Loucy (cell line): ENCODE data around the gene UBR1.
"Not testable (repeated sequence)": the region's sequence is repeated elsewhere in the genome, so short reads cannot be mapped to it uniquely, and the experiment has no call there.

Experiments used
- H2AFZ ChIP-seq: fragments of 200-600 bp; sonication (generic); 2 replicates; pipeline ENCODE4 v1.6.0; 2016; ENCODE audit warnings: antibody characterized with exemption, mild to moderate bottlenecking, low read length, moderate library complexity
- H3F3A ChIP-seq: fragments of 200-600 bp; 2 replicates; pipeline ENCODE4 v1.6.0; 2016; ENCODE audit warnings: antibody characterized with exemption, low read depth, mild to moderate bottlenecking
- H3K27me3 ChIP-seq: fragments of 200-600 bp; sonication (generic); 2 replicates; pipeline ENCODE4 v1.6.1; 2014; ENCODE audit warnings: low read length, mild to moderate bottlenecking; ENCODE audit not compliant: insufficient read depth, poor library complexity, severe bottlenecking
- H3K36me3 ChIP-seq: fragments of 200-600 bp; sonication (generic); 2 replicates; pipeline ENCODE4 v1.6.1; 2016; ENCODE audit warnings: low read length; ENCODE audit not compliant: insufficient read depth
- H3K4me1 ChIP-seq: fragments of 200-600 bp; sonication (generic); 2 replicates; pipeline ENCODE4 v1.5.1; 2014; ENCODE audit warnings: low read length, mild to moderate bottlenecking; ENCODE audit not compliant: insufficient read depth, poor library complexity, severe bottlenecking
- H3K4me2 ChIP-seq: fragments of 200-600 bp; sonication (generic); 2 replicates; pipeline ENCODE4 v1.6.0; 2014; ENCODE audit warnings: antibody characterized with exemption, low read length, low read depth, mild to moderate bottlenecking; ENCODE audit not compliant: poor library complexity, severe bottlenecking
- H3K4me3 ChIP-seq: fragments of 200-600 bp; sonication (generic); 2 replicates; pipeline ENCODE4 v1.5.1; 2014; ENCODE audit warnings: low read length, mild to moderate bottlenecking, mixed read lengths; ENCODE audit not compliant: poor library complexity, severe bottlenecking
- H3K79me2 ChIP-seq: fragments of 200-600 bp; sonication (generic); 2 replicates; pipeline ENCODE4 v1.6.1; 2014; ENCODE audit warnings: low read length; ENCODE audit not compliant: insufficient read depth
- H3K9ac ChIP-seq: fragments of 200-600 bp; sonication (generic); 2 replicates; pipeline ENCODE4 v1.6.0; 2014; ENCODE audit warnings: mild to moderate bottlenecking, low read depth, low read length, moderate library complexity; ENCODE audit not compliant: poor library complexity, severe bottlenecking
- H3K9me2 ChIP-seq: fragments of 200-600 bp; sonication (generic); replicated peaks from 2 replicates; pipeline ENCODE4 v1.6.1; 2016; ENCODE audit warnings: low read depth, low read length, mixed read lengths
- H3K9me3 ChIP-seq: fragments of 200-600 bp; sonication (generic); 2 replicates; pipeline ENCODE4 v1.6.1; 2014; ENCODE audit warnings: mild to moderate bottlenecking, antibody characterized with exemption, low read length, low read depth; ENCODE audit not compliant: insufficient read depth
- H4K20me1 ChIP-seq: fragments of 200-600 bp; sonication (generic); 2 replicates; pipeline ENCODE4 v1.6.0; 2014; ENCODE audit warnings: antibody characterized with exemption, low read length, mild to moderate bottlenecking; ENCODE audit not compliant: insufficient read depth, poor library complexity, severe bottlenecking
- EZH2phosphoT487 ChIP-seq: fragments of 200-600 bp; IDR thresholded peaks from 2 replicates; pipeline ENCODE4 v1.6.1; 2018; ENCODE audit warnings: antibody characterized with exemption, mild to moderate bottlenecking, moderate library complexity, borderline replicate concordance
- TF ChIP-seq, protein P1 (sequence below): fragments of 200-600 bp; sonication (generic); conservative IDR thresholded peaks from 2 replicates; pipeline ENCODE4 v1.5.1; 2014; ENCODE audit warnings: mild to moderate bottlenecking, antibody characterized with exemption, low read length

Gene UBR1

DNA sequence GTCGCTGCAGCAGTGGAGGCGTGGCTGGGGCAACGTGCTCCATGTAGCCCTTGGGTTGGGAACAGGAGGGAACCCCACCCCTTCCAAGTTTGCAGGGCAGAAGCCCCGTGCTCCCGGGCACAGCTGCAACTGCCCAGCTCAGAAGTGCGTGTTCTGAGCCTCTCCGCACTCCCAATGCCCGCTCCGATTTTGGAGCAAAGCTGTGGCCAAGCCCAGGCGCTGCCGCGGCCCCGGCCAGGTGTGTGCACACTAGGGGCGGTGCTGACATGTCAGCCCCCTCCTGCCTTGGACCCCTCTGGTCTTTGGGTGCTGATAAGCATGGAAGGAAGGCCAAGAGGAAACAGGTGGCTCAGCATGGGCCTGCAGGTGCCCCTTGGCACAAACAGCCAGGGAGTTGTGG lies 97.7 kb downstream of the UBR1 start:
- H3K36me3 ChIP-seq = peaks cover 35% of the 10 kb centered on the region; the same call in 1 of the 2 replicates
- H3K27me3 ChIP-seq = no peaks in the 10 kb centered on the region
- no peaks in the 10 kb centered on the region for H4K20me1 ChIP-seq
- H3F3A ChIP-seq = no peaks in the 10 kb centered on the region
- no peak overlapping the region for H3K9ac ChIP-seq
- no peak overlapping the region for H2AFZ ChIP-seq
- TF ChIP-seq EZH2phosphoT487 = no peak
- TF ChIP-seq, protein P1, sequence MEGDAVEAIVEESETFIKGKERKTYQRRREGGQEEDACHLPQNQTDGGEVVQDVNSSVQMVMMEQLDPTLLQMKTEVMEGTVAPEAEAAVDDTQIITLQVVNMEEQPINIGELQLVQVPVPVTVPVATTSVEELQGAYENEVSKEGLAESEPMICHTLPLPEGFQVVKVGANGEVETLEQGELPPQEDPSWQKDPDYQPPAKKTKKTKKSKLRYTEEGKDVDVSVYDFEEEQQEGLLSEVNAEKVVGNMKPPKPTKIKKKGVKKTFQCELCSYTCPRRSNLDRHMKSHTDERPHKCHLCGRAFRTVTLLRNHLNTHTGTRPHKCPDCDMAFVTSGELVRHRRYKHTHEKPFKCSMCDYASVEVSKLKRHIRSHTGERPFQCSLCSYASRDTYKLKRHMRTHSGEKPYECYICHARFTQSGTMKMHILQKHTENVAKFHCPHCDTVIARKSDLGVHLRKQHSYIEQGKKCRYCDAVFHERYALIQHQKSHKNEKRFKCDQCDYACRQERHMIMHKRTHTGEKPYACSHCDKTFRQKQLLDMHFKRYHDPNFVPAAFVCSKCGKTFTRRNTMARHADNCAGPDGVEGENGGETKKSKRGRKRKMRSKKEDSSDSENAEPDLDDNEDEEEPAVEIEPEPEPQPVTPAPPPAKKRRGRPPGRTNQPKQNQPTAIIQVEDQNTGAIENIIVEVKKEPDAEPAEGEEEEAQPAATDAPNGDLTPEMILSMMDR = no peak
- H3K79me2 ChIP-seq = no peaks in the 10 kb centered on the region
- no peak overlapping the region for H3K4me3 ChIP-seq
- H3K4me2 ChIP-seq = no peak overlapping the region
- no peaks in the 10 kb centered on the region for H3K4me1 ChIP-seq
- no peaks in the 10 kb centered on the region; the same call in 1 of the 2 replicates for H3K9me3 ChIP-seq
- H3K9me2 ChIP-seq = no peaks in the 10 kb centered on the region

DNA sequence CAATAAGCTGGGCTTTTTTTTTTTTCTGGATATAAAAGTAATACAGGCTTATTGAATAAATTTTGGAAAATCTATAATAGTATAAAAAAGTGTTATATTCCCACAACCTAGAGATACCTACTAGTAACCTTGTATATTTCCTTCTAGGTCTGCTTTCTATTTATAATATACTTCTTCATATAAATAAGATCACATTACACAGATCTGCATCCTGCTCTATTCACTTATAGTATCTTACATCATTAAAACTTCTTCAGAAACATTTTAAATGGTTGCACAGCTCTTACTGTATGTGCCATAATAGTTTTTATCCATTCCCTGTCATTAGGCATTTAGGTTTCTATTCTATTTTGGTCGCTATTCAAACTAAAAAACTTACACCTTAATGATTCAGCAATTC lies 98.3 kb downstream of the UBR1 start:
- H3K9me2 ChIP-seq = no peaks in the 10 kb centered on the region
- H3F3A ChIP-seq = no peaks in the 10 kb centered on the region
- H3K79me2 ChIP-seq = no peaks in the 10 kb centered on the region
- H2AFZ ChIP-seq = no peak overlapping the region
- H3K36me3 ChIP-seq = peaks cover 35% of the 10 kb centered on the region; the same call in 1 of the 2 replicates
- no peaks in the 10 kb centered on the region for H3K27me3 ChIP-seq
- no peak for TF ChIP-seq EZH2phosphoT487
- TF ChIP-seq, protein P1 = no peak
- H4K20me1 ChIP-seq = no peaks in the 10 kb centered on the region
- H3K4me2 ChIP-seq = no peak overlapping the region
- no peaks in the 10 kb centered on the region; the same call in 1 of the 2 replicates for H3K9me3 ChIP-seq
- no peaks in the 10 kb centered on the region for H3K4me1 ChIP-seq
- H3K9ac ChIP-seq = no peak overlapping the region
- no peak overlapping the region for H3K4me3 ChIP-seq

DNA sequence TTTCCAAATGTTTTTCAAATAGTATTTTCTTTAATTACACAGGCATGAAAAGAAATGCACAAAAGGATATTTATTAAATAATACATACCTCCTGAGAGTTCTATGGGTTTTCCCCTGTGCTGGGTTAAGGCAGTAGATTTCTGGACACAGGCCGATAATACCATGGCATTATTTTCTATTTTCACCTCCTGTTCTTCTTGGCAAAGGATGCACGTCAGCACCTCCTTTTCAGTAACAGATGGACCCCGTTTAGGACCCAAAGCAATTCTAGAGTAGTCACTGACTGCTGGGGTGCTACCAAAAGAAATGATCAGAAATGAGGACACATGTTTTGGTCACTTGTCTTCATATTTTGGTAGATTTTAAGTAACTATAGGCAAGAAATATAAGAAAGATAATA lies 98.8 kb downstream of the UBR1 start:
- Histone ChIP-seq H4K20me1 (no peaks in the 10 kb centered on the region), H3K9me3 (no peaks in the 10 kb centered on the region; the same call in 1 of the 2 replicates), H3K4me1 (no peaks in the 10 kb centered on the region), H3K27me3 (no peaks in the 10 kb centered on the region), H3K9me2 (no peaks in the 10 kb centered on the region), H3F3A (no peaks in the 10 kb centered on the region), H3K36me3 (peaks cover 35% of the 10 kb centered on the region; the same call in 1 of the 2 replicates), H3K4me2 (no peak overlapping the region), H3K4me3 (no peak overlapping the region), H3K79me2 (no peaks in the 10 kb centered on the region), H2AFZ (no peak overlapping the region), H3K9ac (no peak overlapping the region)
- no peak for TF ChIP-seq EZH2phosphoT487
- TF ChIP-seq, protein P1 = no peak

DNA sequence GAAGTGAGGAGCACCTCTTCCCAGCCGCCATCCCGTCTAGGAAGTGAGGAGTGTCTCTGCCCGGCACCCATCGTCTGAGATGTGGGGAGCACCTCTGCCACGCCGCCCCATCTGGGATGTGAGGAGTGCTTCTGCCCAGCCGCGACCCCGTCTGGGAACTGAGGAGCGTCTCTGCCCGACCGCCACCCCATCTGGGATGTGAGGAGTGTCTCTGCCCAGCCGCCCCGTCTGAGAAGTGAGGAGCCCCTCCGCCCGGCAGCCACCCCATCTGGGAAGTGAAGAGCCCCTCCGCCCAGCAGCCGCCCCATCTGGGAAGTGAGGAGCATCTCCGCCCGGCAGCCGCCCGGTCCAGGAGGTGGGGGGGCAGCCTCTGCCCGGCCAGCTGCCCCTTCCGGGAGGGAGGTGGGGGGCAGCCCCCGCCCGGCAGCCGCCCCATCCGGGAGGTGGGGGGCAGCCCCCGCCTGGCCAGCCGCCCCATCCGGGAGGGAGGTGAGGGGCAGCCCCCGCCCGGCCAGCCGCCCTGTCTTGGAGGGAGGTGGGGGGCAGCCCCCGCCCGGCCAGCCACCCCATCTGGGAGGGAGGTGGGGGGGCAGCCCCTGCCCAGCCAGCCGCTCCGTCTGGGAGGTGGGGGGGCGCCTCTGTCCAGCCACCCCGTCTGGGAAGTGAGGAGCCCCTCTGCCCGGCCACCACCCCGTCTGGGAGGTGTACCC lies 100.8 kb downstream of the UBR1 start:
- H3K27me3 ChIP-seq, H3F3A ChIP-seq, H3K79me2 ChIP-seq, H3K4me3 ChIP-seq, H3K4me1 ChIP-seq, H3K9me3 ChIP-seq, H4K20me1 ChIP-seq, H3K4me2 ChIP-seq, H2AFZ ChIP-seq, H3K9ac ChIP-seq, H3K9me2 ChIP-seq: not testable (repeated sequence)
- H3K36me3 ChIP-seq = peaks cover 31% of the 10 kb centered on the region; the same call in 1 of the 2 replicates
